GM23248 (cell line): ENCODE results near the gene ACTN4.

ENCODE experiments used
- EZH2 ChIP-seq: fragments of 200-600 bp; sonication (generic); IDR thresholded peaks from 2 replicates; pipeline ENCODE4 v1.6.1; 2018; ENCODE audit warnings: antibody characterized with exemption, mild to moderate bottlenecking; ENCODE audit not compliant: insufficient read depth, poor library complexity, severe bottlenecking
- EZH2phosphoT487 ChIP-seq: fragments of 200-600 bp; sonication (generic); IDR thresholded peaks from 2 replicates; pipeline ENCODE4 v1.6.1; 2018; ENCODE audit warnings: antibody characterized with exemption, moderate library complexity, mild to moderate bottlenecking, low read depth; ENCODE audit not compliant: insufficient read depth

DNA sequence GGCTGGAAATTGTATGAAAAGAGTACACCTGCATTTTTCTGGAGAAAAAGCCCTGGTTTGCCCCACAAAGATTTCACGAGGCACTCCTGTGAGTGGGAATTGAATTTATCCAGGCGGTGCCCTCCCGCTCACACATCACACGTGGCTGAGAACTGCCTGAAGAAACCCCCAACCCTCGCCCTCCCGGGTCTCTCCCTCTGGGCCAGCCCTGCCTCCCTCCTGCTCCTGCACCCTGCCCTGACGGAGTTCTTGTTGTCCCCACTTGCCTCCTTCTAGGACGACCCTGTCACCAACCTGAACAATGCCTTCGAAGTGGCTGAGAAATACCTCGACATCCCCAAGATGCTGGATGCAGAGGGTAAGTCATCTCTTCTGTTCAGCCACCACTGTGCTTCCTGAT, 61.7 kb downstream of the ACTN4 start:
- TF ChIP-seq EZH2phosphoT487 (no peak), EZH2 (no peak)
